ENCODE measurements around the gene AKR1B1.

AKR1B1 gene

GRCh38 chr7:134406431-134406830 lies 52.5 kb downstream of the AKR1B1 start:
- DNase-seq = no peak

GRCh38 chr7:134405299-134405698 lies 53.6 kb downstream of the AKR1B1 start:
- no peak for DNase-seq

- DNase-seq = no peak
These were observed 55.8 kb downstream of the AKR1B1 start for GRCh38 chr7:134403062-134403461.

GRCh38 chr7:134400859-134401258 lies 58.0 kb downstream of the AKR1B1 start:
- no peak for DNase-seq

- no peak for DNase-seq
These were observed 62.9 kb downstream of the AKR1B1 start for GRCh38 chr7:134396031-134396430.

- DNase-seq = no peak
These were observed 63.3 kb downstream of the AKR1B1 start for GRCh38 chr7:134395604-134396003.

GRCh38 chr7:134394056-134394455 lies 64.8 kb downstream of the AKR1B1 start:
- no peak for DNase-seq
